Myocyte (in vitro differentiated cells): ENCODE measurements around the gene USP53. TPM values are rescaled to one million over a fixed set of nuclear protein-coding genes. Genes with fewer than 3 reads are reported as not detected.
"Not testable (repeated sequence)": the region's sequence is repeated elsewhere in the genome, so short reads cannot be mapped to it uniquely, and the experiment has no call there.

Experiments used
- DNase-seq: peaks from one replicate; pipeline ENCODE4 v3.0.0-alpha.2; 2012; ENCODE audit warnings: low read depth
- total RNA-seq: library from RNA; depleted of rRNA; stranded (reverse); fragments of >200 nt; gene quantifications from 2 replicates; pipeline ENCODE4 v1.2.3, GENCODE V29; 2014

Gene USP53
- total RNA-seq, 1 donor from 2014 or later: 34.4 TPM

- no peak for DNase-seq
Observed at GRCh38 chr4:119228406-119228805, 15.9 kb downstream of the USP53 start.

GRCh38 chr4:119229908-119230687, 17.6 kb downstream of the USP53 start:
- DNase-seq: no peak

GRCh38 chr4:119231491-119231890, 19.0 kb downstream of the USP53 start:
- DNase-seq: no peak

- no peak for DNase-seq
Observed at GRCh38 chr4:119232286-119232685, 19.8 kb downstream of the USP53 start.

- no peak for DNase-seq
Observed at GRCh38 chr4:119233191-119233590, 20.7 kb downstream of the USP53 start.

- DNase-seq: no peak
Observed at GRCh38 chr4:119233750-119234149, 21.2 kb downstream of the USP53 start.

GRCh38 chr4:119237201-119237600, 24.7 kb downstream of the USP53 start:
- no peak for DNase-seq

- no peak for DNase-seq
Observed at GRCh38 chr4:119237642-119238041, 25.1 kb downstream of the USP53 start.

- DNase-seq: no peak
Observed at GRCh38 chr4:119238068-119238722, 25.7 kb downstream of the USP53 start.

GRCh38 chr4:119240128-119240527, 27.6 kb downstream of the USP53 start:
- DNase-seq: no peak

GRCh38 chr4:119240568-119240967, 28.1 kb downstream of the USP53 start:
- no peak for DNase-seq

- no peak for DNase-seq
Observed at GRCh38 chr4:119242417-119242816, 29.9 kb downstream of the USP53 start.

- peak; percentile 19 for DNase-seq
Observed at GRCh38 chr4:119243868-119244267, 31.4 kb downstream of the USP53 start.

GRCh38 chr4:119244344-119244743, 31.8 kb downstream of the USP53 start:
- DNase-seq: peak; percentile 13

GRCh38 chr4:119244832-119245231, 32.3 kb downstream of the USP53 start:
- no peak for DNase-seq

GRCh38 chr4:119246177-119246733, 33.7 kb downstream of the USP53 start:
- peak; percentile 56 for DNase-seq

GRCh38 chr4:119251037-119251436, 38.5 kb downstream of the USP53 start:
- not testable (repeated sequence) for DNase-seq

GRCh38 chr4:119255223-119255622, 42.7 kb downstream of the USP53 start:
- not testable (repeated sequence) for DNase-seq

- no peak for DNase-seq
Observed at GRCh38 chr4:119260528-119260927, 48.0 kb downstream of the USP53 start.

GRCh38 chr4:119261986-119262385, 49.5 kb downstream of the USP53 start:
- no peak for DNase-seq

GRCh38 chr4:119264743-119265142, 52.2 kb downstream of the USP53 start:
- DNase-seq: no peak

- no peak for DNase-seq
Observed at GRCh38 chr4:119266153-119266552, 53.6 kb downstream of the USP53 start.
